NOMO-1 treated with dmso at 0.1 percent for 144 hours (cell line): Measurements from ENCODE around the gene UQCRC1.
A peak's percentile ranks its signal among the peaks of the same experiment; 100 is the strongest.

ENCODE experiments used
- DNase-seq: peaks from one replicate; lab custom pipeline; 2025; ENCODE audit not compliant: unreplicated experiment; lab: John Stamatoyannopoulos, UW

UQCRC1 gene

DNA sequence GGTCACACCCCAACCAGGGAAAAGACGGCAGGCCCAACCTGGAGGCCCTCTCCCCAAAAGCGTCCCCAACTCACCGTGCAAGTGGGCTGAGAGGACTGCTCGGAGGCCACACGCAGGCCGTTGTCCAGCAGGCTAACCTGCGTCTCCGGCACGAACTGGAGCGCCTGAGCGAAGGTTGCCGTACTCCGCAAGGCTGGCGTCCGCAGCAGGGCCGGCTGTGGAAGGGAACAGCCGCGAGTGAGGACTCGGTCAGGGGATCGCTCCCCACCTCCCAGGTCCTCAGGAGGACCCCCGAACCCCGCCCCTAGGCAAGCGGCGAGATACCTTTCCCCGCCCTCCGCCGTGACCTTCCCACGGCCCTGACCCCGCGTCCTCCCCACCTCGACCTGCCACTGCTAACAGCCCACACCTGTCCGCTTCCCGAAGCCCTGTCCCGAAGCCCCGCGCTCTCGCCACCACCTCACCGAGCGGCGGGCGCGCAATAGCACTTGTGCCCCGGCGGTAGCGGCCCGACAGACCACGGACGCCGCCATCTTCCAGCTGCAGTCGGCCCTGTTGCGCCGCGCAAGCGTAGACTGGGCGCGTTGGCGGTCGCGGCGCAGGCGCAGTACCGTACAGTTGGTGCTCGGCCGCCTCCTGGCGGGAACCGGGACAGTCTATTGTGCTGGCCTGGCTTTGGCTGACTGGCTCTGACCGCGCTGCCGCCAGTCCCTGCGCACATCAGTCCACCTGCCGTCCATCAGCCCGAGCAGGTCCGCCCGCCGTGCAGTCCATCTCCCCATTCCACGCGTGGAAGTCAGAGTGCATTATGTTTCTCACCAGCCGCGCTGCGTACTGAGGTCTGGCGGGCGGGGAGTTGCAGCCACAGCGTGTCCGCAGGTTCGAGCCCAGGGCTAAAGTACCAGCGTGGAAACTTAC, at the start of gene UQCRC1:
Gene UQCRC1 (minus strand): TSS at position 559 of the 918 bp plus-strand sequence. CDS start 26 bp downstream, at position 533.
- DNase-seq = peak; percentile 89

DNA sequence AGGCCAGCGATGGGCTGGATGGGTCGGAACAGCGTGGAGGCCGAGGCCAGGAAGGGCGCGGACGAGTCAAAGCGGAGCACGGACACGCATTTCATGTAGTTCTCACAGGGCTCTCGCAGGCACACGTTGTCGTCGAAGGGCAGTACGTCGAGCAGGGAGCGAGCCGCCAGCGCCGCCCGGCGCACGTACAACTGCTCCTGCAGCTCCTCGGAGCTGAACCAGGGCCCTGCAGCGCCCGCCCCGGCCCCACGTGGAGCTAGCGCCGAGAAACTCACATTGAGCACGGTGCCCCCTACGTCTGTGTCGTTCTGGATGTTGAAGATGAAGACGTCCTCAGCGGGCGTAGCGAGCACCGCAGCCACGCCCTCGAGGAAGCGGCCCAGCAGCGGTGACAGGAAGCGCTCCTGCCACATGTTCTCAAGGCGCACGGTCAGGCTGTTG, 47.4 kb upstream of the UQCRC1 start:
- DNase-seq = peak; percentile 30

DNA sequence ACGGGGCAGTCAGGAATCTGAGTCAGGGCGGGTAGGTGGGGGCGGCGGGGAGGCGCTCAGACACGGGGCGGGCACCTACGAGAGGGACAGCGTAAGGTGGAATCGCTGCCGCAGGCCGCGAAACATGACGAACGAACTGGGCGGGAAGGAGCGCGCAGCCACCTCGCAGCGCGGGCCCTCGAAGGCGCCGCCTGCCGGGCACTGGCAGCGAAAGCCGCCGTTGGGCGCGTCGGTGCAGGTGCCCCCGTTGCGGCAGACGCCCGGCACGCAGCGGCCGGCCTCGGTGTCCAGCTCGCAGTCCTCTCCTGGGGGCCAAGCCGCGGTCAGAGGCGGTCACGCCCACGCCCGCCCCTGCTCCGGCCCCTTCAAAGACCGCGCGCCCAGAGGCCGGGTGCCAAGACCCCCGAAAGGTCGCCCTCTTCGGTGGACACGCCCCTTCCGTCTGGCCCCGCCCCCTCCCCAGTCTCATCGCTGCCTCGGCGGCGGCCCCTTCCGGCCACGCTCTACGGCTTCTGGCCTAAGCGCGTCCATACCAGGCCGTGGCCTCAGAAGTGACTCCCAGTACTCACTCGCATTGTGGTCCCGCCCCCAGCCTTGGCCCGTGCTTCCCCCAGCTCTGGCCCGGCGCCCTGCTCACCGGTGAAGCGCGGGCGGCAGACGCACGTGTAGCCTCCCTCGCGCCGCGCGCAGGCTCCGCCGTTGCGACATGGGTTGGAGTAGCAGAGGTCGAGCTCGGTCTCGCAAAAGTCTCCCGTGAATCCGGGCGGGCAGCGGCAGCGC, 46.8 kb upstream of the UQCRC1 start:
- peak; percentile 83 for DNase-seq

DNA sequence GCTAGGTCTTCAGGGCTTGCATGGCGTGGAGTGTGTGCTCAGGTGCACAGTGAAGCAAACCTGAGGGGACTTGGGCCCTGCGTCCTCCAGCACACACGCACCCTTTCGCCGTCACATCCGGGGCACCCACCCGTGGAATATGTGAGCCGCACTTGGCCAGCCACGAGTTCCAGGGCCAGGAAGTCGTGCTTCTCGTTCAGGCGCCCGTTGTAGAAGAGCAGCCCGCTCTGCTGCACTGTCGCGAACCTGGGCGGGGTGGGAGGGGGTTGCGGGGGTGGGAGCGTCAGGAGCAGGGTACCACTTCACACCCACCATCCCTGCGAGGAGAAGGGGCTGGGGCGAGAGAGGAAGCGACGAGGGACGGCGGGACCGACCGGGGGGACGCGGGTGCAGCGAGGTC, 46.2 kb upstream of the UQCRC1 start:
- no peak for DNase-seq

DNA sequence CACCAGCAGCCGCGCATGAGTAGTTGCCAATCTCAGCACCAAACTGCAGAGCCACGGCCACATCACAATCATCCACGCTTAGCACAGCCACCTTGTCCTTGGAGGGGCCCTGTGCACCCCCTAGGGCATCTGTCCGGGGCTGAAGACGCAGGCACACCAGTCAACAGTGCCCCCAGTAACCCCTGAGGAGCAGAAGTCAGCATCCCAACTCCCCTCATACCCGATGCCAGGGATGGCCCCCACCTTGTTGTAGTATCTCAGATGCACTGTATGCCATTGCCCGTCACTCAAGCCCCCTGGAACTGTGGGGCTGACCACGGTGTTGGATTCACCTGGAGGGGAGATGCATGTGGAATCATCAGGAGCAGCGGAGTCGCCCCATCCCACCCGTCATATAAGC, 45.6 kb upstream of the UQCRC1 start:
- DNase-seq = no peak

DNA sequence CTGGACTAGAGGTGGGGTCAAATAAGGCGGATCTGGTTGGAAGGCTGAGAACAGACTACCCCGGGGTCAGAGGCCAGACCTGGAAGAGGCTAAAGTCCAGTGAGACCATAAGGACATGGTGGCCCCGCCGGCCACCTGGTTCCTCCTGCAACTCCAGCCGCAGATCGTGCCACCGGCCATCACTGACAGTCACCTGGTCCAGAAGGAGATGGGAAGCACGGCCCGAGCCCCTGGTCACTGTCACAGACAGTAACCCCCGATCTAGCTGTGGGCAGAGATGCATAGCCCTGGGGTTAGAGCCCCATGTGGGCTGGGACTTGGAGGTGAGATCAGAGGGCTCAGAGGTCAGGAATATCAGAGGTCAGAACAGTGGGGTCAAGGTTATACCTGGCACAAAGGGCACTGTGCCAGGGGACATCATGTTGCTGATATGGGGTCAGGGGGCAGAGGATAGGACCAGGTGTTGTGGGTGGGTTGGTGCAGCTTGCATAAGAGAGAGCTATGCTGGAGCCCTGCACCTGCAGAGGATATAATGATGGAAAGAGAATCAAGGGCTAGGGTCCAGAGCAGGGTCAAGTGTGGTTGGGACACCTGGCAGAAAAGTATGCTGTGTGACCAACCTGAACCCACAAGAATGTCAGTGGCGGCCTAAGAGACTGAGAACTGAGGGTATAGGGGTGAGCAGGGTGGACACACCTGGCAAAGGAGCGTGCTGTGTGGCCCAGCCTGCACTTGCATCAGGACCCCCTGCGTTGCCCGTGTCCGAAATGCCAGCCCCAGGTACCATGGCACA, 43.7 kb upstream of the UQCRC1 start:
- no peak for DNase-seq

DNA sequence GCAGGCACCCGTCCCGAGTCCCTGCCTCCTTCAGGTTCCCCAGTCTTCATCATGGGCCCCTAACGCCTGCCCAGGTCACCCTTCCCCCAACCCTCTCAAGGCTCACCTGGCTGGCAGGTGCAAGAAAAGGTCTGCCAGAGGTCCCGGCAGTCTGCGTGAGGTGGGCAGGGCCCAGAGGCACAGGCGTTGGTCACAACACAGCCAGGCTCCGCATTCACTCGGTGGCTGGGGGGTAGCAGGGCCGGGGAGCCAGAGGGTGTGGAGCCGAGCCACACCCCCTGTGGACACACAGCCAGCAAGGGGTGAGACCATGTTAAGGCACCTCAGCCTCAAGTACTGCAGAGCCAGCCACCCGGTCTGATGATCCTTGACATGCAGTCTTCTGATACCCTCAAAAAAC, 42.3 kb upstream of the UQCRC1 start:
- DNase-seq = no peak

DNA sequence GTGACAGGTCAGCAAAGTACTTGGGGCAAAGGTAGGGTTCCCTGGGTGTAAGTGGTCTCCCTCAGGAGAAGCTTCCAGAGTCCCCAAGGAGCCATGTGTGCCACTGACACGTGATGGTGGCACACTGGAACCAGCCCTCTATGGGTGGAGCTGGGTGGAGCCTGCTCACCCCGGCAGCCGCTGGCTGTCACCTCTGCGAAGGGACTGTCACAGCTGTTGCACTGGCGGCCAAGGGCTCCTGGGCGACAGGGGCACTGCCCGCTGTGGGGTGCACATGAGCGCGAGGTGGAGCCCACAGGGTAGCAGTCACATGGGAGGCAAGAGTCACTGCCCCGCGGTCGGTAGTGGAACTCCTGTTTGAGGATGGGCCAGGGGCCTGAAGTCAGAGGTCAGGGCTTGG, 41.3 kb upstream of the UQCRC1 start:
- no peak for DNase-seq

DNA sequence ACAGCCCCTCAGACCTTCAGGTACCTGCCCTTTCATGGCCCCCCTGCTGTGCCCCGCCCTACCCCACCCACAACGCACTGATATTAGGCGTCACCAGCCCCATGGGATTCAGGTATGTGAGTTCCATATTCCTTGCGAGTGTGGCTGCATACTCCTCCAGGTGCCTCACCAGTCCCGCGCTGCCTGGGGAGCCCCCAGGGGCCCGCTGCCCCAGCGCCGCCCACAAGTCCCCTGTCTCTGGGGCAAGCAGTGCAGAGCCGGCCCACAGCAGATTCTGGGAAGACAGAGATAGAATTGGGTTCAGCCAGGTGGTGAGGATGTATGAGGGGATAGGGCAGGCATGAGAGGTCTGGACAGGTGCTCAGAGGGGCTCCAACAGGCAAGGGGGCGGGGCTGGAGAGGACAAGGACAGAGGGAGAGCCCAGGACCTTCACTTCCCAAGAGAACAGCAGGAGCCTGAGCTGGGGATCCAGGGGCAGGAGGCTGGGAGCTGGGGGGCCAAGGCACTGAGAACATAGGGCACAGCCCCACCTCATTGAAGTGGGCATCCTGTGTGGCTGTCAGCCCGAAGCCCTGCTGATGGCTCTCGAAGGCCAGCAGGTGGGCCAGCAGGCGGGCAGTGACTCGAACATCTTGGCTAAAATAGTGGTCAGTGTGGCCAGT, 38.9 kb upstream of the UQCRC1 start:
- DNase-seq = no peak

DNA sequence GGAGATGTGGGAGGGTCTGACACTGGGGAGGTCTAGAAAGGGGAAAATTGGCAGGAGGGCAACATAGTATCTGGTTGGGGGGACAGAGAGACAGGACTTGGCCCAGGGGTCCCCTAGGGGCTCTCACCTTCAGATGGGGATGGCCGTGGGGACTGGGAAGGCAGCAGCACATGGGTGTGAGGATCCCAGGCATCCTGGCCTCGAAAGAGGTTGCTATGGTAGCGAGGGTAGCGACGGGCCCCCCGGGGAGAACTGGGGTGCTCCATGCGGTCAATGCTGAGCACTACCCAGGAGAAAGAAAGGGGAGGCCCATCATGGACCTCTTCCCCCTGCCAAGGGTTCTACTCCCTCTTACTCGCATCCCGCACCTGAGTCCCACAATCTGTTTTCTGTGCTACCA, 38.3 kb upstream of the UQCRC1 start:
- no peak for DNase-seq

DNA sequence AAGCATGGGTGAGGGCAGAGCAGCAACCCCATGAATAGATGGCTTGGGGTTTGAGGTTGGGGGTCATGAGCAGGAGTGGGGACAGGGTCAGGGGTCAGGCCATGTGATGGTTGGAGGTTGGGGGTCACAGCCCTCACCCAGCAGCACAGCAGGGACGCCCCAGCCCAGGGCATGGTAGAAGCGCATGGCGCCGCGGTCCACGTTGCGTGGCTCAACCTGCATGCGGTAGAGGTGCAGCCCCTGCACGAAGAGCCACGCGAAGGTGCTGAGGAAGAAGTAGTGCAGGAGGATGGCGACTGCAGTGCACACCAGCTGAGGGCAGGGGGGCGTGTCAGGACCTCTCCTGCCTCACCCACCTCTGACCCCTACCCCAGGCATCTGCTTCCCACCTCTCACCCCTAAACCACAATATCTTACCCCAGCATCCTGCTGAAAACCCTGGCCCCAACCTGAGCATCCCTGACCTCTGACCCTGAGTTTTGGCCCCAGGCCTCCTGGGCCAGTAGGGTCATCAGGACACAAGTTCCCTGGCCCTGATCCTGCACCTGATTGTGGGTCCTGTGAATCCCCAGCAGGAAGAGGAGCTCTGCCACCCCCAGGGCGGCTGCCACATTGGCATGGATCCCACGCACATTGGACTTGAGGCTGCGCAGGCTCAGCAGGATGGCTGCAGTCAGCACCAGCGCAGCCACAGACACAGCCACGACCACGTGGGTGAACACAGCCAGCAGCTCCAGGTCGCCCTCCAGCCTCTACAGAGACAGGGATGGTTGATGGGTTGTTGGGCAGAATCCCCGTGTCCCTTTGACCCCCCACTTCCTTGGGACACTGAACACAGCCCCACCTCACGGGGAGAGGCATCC, 35.7 kb upstream of the UQCRC1 start:
- DNase-seq = no peak

DNA sequence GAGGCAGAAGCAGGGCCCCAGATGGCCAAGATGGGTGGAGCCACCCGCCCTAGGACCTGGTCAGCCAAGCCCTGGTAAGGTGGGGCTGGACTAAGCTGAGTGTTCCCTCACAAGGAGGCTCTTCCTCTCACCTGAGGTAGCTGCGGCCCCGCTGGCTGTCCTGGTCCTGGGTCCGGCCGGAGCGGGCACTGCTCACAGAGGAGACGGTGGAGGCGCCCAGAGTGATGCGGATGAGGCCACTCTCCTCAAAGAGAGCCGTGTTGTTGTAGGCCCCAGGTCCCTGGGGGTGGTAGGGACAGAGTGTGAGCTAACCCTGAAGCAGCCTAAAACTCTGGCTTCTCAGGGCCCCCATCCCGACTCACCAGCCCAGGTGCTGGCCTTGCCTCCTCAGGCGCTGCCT, 33.2 kb upstream of the UQCRC1 start:
- no peak for DNase-seq

DNA sequence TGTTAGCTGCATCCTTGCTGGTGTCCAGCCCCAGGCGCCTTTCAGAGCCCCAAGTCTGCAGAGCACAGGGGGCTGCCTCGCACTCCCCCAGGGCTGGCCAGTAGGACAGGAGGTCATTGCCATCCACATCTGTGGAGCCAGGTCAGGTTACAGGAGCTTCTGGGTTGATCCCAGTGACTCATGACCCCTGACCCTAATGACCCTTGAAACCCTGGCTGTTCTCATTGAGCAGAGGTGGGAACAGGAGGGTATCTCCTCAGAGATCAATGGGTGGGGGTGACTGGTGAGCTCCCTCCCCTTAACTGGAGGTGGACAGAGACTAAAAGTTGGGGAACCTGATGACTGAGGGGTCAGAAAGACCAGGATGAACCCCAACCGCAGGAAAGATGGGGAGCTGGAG, 31.9 kb upstream of the UQCRC1 start:
- no peak for DNase-seq

DNA sequence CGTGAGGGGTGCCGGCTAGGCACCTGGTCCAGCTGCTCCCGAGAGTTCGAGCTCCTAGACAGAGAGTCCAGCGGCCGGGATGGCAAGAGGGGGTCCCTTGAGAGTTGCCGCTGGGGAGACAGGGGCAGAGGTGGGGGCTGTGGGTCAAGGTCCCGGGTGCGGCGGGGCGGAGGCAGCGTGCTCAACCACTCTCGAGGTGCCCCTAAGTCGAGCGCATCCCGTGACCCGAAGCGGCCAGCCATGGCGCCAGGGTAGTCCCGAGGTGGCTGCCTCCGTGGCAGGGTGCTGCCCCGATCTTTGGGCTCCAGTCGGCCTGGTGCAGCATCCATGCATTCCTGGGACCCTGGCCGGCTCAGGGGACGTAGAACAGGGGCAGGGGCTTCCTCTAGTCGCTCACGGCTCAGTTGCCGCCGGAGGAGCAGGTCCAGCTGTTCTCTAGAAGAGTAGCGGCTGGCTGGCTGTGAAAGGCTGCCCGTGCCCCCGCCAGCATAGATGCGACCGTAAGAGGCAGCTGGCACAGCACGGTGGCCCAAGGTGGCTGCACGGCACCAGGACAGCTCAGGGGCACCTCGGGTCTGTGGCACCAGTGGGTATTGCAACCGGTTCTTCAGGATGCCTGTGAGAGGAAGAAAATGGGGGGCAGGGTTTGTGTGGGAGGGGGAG, 30.6 kb upstream of the UQCRC1 start:
- no peak for DNase-seq

DNA sequence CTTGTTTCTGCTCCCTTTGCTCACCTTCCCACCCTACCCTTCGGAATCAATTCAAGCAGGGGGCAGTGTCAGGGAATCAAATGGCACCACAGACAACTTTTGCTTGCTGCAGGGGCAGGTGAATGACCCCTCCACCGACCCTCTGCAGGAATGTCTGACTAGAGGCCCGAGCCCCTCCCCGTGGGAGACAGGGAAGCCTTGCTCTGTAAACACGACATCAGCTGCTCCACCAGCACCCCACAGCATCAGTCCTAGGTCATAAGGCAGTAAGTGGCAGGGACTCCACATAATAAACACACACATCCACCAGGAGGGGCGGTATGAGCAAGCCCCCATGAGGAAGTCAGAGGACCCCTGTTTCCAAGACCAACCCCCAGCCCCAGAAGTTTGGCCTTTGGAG, 27.9 kb upstream of the UQCRC1 start:
- no peak for DNase-seq

DNA sequence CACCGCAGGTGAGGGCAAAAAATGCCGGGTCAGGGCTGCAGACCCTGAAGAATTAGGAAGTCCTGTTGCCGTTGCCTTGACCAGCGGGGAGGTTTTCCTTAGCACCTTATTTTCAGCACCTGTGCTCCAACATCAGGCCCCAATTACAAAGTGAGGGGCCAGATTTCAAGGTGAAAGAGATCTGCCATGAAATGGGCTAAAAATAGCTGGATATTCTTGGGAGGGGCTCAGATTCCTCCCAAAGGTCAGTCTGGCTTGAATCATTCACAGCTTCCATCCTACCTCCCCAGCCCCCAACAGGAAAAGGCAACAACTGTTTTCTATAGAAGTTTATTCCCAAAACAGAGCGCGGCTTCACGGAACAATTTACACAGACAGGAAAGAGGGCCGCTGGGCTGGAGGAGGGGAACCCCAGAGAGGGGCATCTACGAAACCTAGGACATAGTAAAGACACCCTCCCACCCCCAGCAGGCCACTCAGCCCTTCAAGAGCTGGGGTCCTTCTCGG, 26.8 kb upstream of the UQCRC1 start:
- no peak for DNase-seq

DNA sequence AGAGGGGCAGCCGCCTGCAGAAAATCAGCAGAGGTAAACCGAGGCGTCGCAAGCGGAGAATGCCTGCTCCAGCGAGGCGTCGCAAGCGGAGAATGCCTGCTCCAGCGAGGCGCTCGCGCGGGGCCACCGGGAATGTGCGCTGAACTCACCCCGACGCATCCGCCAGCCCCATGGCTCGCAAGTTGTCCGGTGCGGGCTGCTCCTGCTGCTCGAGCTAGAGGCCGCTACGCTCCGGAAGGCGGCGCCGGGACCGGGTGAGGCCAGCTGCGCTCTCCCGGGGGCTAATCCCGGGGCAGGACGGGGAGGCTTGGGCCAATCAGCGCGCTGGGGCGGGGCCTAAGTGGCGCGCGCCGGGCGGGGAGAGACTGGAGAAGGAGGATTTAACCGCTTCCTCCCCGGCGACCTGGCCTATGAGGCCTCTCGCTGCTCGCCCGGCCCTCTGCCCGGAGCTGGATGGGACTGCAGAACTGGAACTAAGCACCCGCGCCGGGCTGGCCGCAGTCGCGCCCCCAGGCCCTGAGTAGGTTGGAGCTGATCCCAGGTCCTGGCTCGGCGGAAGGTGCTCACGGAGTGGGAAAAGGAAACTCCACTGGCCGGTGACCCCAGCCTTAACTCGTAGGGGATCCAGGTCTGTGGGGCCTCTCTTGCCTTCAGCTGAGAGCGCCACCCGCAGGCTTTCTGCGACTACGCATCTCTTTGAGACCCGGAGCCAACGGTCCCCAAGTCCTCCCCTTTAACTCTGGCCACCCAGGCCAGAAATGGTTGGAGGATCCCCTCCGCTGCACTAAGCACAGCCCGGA, 26.0 kb upstream of the UQCRC1 start, which contains the start of gene SLC26A6:
Gene SLC26A6 (minus strand): TSS at position 240 of the 800 bp plus-strand sequence. CDS start 68 bp downstream, at position 172.
- peak; percentile 93 for DNase-seq

DNA sequence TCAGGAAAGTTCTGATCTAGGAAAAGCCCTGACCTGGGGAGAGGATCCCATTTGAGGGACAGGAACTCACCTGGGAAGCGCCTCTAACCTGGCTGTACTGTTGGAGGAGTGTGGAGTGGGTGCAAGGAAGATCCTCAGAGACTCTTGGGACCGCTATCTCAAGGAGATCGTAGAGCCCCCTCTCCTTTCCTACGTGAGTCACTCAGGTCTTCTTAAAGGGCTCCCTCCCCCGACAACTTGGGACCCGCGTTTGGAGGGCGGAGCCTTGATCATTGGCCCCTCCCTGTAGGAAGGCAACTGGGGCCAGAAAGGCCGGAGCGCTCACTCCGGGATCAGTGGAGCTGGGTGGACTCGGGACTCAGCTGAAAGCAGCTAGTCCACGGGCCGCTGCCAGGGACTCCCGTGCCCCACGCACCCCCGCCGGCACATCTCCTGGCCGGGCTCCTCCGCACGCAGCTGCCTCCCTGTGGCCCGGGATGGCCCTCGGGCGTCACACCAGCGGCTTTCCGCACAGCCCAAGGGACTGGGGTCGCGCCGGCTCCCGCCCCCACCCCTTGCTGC, 25.3 kb upstream of the UQCRC1 start:
- peak; percentile 19 for DNase-seq
